GM21515 (cell line): ENCODE results near the gene GNAS.
A peak's percentile ranks its signal among the peaks of the same experiment; 100 is the strongest.

Experiments
- ATAC-seq: cut with Tn5 transposase; IDR thresholded peaks from one replicate; pipeline ENCODE4 v1.9.1; 2021; ENCODE audit not compliant: unreplicated experiment

Gene GNAS

DNA sequence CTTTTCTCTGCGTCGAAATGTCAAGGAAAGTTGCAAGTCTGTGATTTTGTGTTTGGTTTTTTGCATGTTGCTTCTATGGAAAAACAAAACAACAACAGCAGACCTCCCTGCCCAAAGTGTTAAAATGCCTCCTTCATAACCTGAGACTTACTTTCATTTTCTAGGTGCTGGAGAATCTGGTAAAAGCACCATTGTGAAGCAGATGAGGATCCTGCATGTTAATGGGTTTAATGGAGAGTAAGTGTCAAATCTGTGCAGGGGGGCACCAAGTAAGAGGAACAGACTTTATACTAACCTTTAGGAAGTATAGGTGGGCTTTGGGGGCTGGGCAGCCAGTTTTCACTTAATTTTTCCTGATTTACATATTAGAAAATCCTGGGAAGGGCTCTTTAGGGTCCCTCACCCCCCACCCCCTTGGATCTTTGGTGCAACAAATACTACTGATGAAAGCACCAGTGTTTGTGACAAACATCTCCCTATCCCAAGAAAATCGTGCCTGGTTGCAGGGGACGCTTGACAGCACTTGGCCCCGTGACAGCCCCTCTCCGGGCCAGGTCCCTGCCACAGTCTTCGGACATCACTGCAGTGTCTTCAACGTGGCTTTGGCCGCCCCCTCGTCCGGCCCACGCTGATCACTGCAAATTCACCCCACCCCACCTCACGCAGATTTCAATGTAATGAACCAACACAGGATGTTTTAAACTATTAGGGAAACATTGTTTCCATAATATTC lies 43.1 kb downstream of the GNAS start:
- ATAC-seq = no peak

- no peak for ATAC-seq
Observed at GRCh38 chr20:58896820-58897219, 44.3 kb downstream of the GNAS start.

- ATAC-seq = no peak
Observed at GRCh38 chr20:58897488-58897887, 45.0 kb downstream of the GNAS start.

DNA sequence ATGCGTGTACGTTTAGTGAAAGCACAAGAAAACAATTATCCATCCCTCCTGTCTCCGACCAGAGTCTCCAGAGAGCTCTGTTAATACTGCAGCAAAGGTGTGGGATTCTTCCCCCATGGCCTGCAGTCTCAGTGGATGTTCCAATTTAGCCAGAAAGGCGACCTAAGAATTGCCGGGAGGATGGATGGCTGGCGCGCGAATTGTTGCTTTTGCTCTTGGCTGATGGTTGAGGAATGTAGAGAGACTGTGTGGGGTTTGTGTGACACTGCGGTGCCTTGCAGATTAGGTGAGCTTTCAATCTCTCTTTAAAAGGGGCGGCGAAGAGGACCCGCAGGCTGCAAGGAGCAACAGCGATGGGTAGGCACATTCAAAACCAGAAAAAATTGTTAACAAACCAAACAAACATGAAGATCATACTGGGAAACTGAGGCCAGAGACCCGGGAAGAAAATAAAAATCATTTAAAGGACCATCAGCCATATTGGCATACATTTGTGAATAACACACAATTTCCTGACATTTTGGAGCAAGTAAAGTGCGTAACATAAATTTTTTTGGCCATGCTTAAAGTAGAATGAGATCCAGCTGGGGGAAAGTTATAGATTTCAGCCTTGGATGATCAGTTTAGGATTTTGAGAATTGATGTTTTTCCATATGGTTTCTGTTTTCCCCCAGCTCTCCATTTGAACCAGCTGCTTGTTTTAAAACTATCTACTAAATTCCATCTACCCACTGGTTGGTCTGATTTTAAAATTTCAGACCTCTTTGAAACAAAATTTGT lies 46.3 kb downstream of the GNAS start:
- no peak for ATAC-seq

- ATAC-seq = no peak
Observed at GRCh38 chr20:58899512-58899911, 47.0 kb downstream of the GNAS start.

DNA sequence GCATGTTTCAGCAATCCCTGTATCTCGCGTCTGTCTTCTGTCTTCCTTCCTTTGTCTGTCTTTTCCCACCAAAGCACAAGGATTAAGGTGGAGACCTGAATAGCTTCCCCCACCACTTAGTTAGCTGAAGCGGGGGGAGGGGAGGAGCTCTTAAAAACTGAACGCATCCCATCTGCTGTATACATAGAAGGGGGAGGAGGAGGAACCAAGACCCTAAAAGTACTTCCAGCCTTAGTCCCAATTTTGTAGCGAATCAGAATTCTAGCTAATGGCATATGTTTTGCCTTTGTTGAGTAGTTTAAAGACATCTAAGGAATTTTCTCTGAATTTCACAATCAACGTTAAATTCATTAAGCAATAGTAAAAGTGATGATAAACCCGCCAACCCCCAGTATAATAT lies 47.9 kb downstream of the GNAS start:
- no peak for ATAC-seq

- no peak for ATAC-seq
Observed at GRCh38 chr20:58901488-58902402, 49.2 kb downstream of the GNAS start.

GRCh38 chr20:58903614-58904013 lies 51.1 kb downstream of the GNAS start:
- no peak for ATAC-seq

DNA sequence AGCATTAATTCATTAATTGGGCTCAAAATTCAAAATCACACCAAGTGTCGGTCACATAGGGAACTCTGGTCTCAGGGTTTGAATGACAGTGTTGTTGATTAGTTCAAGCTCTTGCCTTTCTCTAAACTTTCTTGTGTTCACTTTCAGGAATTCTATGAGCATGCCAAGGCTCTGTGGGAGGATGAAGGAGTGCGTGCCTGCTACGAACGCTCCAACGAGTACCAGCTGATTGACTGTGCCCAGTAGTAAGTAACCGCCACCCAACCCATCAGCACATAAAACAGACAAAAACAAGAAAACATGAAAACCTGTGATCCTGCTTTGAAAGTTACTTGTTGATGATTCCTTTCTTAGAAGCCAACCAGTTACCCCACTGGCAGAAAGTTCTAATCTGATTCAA lies 52.7 kb downstream of the GNAS start:
- ATAC-seq = no peak

GRCh38 chr20:58906111-58906510 lies 53.6 kb downstream of the GNAS start:
- no peak for ATAC-seq

- ATAC-seq = no peak
Observed at GRCh38 chr20:58906894-58907293, 54.4 kb downstream of the GNAS start.

DNA sequence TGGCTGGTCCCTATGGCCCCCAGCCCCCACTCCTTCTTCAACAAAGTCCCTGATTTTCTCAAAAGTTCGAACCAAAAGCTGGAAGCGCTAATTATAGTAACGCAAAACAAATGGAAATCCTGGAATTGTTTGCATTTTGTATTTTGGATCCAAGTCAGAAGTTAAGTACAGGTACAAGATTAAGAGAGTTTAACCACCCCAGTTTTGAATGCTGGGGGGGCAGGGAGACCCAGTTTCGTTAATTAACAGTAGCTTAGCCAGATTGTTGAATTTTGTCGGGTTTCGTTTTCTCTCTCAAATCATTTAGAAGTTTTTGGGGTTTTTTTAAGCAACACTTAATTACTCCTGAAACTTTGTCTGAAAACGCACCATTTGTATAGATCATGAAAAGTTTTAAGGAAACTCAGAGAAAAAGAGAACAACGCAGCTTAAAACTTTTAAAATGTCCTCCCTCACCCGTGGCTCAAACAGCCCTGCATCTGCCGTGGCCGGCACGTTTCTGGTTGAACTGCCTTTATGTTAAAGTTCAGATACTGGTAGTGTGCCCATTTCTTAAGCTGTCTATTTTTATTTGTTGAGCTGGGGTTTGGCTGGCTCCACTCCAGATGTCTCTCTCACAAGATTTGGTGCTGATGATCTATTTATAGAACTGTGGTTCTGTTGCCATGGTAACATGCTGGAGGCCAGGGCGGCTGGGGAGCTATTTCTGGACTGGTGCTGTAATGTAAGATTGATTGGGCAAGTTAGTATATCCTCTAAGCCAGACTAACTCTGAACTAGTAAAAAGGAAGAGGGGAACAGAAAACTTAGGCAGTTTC lies 55.0 kb downstream of the GNAS start:
- ATAC-seq = peak; percentile 77

GRCh38 chr20:58908221-58908620 lies 55.7 kb downstream of the GNAS start:
- no peak for ATAC-seq

DNA sequence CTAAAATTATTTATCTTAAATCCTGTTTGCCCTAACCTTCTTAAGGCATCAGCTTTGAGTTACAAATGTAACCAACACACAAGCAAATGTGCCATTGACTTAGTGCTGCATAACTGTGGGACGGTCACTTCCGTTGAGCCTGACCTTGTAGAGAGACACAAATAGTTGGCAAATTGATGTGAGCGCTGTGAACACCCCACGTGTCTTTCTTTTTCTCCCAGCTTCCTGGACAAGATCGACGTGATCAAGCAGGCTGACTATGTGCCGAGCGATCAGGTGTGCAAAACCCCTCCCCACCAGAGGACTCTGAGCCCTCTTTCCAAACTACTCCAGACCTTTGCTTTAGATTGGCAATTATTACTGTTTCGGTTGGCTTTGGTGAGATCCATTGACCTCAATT lies 56.4 kb downstream of the GNAS start:
- ATAC-seq = no peak

DNA sequence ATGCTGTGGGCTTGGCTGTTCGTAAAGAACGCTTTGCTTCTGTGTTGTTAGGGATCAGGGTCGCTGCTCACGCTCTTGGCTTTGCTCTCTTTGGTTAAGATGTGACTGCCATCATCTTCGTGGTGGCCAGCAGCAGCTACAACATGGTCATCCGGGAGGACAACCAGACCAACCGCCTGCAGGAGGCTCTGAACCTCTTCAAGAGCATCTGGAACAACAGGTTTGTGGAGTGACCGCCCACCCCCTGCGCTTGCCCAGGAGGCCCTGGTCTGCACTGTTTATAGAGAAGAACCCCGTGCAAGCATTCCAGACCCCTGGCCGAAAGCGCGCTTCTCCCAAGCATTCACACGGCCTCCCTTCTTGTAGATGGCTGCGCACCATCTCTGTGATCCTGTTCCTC lies 57.1 kb downstream of the GNAS start:
- no peak for ATAC-seq

DNA sequence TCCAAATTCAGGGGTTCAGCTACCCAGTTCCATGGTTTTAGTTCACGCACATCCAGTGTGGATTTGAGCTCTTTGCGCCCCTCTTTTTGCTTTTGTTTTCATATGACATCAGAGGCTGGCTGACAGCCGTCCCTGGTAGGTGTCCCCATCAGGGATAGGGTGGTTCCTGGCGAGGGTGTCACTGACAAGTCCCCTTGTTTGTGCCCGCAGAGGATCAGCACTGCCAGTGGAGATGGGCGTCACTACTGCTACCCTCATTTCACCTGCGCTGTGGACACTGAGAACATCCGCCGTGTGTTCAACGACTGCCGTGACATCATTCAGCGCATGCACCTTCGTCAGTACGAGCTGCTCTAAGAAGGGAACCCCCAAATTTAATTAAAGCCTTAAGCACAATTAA lies 58.0 kb downstream of the GNAS start:
- ATAC-seq = no peak

DNA sequence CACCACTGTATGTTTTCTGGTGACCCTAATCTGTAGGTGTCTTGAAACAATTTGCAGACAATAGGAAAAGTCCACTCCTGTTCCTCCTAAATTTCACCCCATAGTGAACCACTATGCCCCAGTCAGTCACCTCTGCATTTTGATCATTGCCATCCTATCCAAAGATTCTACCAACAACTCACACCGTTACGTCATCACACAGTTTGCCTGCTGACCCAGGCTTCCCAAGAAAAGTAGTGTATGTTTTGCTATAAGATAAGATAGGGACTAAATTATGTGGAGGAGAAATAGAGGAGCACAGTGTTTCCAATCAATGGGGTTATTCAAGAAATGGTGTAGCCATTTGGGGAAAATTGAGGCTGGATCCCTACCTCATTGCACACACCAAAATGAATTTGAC lies 58.8 kb downstream of the GNAS start:
- no peak for ATAC-seq

DNA sequence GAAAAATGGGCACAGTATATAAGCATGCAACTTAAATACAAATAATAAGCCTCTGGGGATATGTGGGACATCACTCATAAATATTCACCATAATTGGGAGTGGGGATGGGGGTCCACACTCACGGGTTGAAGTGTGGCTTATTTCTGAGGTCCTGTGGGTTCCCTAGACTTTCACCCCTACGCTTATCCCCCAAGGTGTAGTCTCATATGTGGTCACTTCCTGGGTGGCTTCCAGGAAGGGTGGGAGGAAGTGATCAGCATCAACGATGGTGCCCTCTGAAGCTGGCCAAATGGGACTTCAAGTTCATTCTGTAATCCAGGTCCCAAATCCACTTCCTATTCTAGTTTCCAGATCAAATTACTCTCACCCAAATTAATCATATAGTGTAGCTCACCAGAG lies 59.5 kb downstream of the GNAS start:
- ATAC-seq = no peak

GRCh38 chr20:58913079-58913478 lies 60.6 kb downstream of the GNAS start:
- no peak for ATAC-seq

DNA sequence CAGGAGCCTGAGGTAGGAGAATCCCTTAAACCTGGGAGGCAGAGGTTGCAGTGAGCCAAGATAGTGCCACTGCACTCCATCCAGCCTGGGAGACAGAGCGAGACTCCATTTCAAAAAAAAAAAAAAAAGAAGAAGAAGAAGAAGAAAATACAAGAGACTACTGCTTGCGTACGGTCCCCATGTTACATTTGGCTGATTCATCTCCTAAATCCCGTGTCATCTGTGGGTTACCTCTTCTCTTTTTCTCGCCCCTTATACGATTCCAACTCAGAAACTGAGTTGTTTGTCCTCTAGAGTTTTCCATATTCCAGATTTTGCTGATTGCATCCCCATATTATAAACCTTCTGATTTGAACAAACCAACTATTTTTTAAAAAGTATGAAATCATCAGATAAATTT lies 66.1 kb downstream of the GNAS start:
- ATAC-seq = no peak

DNA sequence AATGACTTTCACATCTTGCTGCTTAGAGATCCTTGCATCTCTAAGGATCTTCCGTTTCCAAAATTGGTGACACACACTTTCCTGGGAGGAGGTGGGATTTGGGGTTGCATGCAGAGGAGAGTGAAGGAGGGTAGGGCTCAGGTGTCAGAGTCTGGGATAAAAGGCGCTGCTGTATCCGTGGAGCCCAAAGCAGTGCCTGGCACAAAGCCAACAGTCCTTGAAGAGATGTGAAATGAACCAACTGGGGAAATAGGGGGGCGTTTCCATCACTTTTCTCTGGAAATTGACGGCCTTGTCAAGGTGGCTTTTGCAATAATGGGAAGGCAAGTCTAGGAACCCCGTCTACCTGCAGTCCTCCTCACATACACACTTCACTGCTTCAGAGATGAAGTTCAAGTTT lies 69.0 kb downstream of the GNAS start:
- ATAC-seq = no peak
